ENCODE measurements around the gene TNFSF13B. TPM values are rescaled to one million over a fixed set of nuclear protein-coding genes. Genes with fewer than 3 reads are reported as not detected.

The TNFSF13B gene
- polyA plus RNA-seq, 1 donor from 2014 or later, result 0.50 TPM

GRCh38 chr13:108226184-108226583 lies 43.3 kb upstream of the TNFSF13B start:
- H3K9ac ChIP-seq (ENCODE audit: low read length), result peak overlapping the region; percentile 46
- H3K4me2 ChIP-seq (ENCODE audit: low read length), result peak overlapping the region; percentile 82
- no peaks in the 10 kb centered on the region for H3K9me2 ChIP-seq (ENCODE audit: insufficient read depth, low read length)
- H2AFZ ChIP-seq (ENCODE audit: low read depth, low read length), result peak overlapping the region; percentile 34
- peak; percentile 72 for TF ChIP-seq EP300 (conservative IDR thresholded peaks at IDR 0.05; ENCODE audit: poor library complexity, severe bottlenecking)
- TF ChIP-seq MXI1 (conservative IDR thresholded peaks at IDR 0.05; ENCODE audit: poor library complexity, severe bottlenecking), result peak; percentile 31
- TF ChIP-seq RAD21 (conservative IDR thresholded peaks at IDR 0.05), result no peak
- TF ChIP-seq POLR2AphosphoS5 (IDR thresholded peaks at IDR 0.05), result peak; percentile 73
- TF ChIP-seq TAF1 (IDR thresholded peaks at IDR 0.05; ENCODE audit: low read depth), result no peak
- peak; percentile 17 for TF ChIP-seq SMC3 (conservative IDR thresholded peaks at IDR 0.05; ENCODE audit: poor library complexity)
- H3K9me3 ChIP-seq (ENCODE audit: low read length), result no peaks in the 10 kb centered on the region
- no peaks in the 10 kb centered on the region for H3K36me3 ChIP-seq (ENCODE audit: insufficient read depth, low read length)
- H3F3A ChIP-seq (ENCODE audit: insufficient read depth, low read length, poor library complexity, severe bottlenecking), result no peaks in the 10 kb centered on the region
- peak overlapping the region; percentile 52 for H3K4me3 ChIP-seq (ENCODE audit: low read length)
- H3K27ac ChIP-seq (ENCODE audit: low read length), result peak overlapping the region; percentile 83
- no peaks in the 10 kb centered on the region for H4K20me1 ChIP-seq (ENCODE audit: insufficient read depth)
- no peaks in the 10 kb centered on the region for H3K27me3 ChIP-seq (ENCODE audit: insufficient read depth, low read depth, low read length)
- H3K79me2 ChIP-seq (replicated peaks; ENCODE audit: insufficient read depth, low read length), result peaks cover 54% of the 10 kb centered on the region

DNA sequence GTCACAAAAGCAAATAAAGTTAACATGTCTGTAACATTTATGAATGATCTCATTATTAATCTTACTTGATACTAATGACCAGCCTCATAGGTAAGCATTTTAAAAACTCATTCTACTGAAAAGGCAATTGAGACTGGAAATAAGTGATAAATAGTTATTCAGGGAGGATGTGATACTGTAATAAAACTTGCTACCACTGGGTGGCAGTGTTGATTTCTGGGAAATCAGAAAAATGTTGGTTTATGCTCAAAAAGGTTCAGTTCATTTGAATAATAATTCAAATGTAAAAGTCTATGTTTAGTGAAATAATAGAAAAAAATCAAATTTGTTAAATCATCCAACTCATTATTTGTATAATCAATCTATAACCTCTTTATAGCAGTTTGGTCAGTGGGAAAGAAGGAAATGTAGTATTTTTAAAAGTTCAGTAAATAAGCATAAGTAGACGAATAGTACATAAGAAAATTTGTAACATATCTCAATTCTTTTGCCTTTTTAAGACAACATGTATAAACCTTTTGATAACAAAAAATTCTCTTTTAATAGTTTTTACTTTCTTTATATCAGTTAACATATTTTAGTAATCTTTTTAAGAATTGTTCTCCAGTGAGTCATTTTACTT lies 41.8 kb upstream of the TNFSF13B start:
- no peaks in the 10 kb centered on the region for H3K36me3 ChIP-seq (ENCODE audit: insufficient read depth, low read length)
- peaks cover 44% of the 10 kb centered on the region for H3K79me2 ChIP-seq (replicated peaks; ENCODE audit: insufficient read depth, low read length)
- no peaks in the 10 kb centered on the region for H4K20me1 ChIP-seq (ENCODE audit: insufficient read depth)
- no peaks in the 10 kb centered on the region for H3K27me3 ChIP-seq (ENCODE audit: insufficient read depth, low read depth, low read length)
- no peak overlapping the region for H3K4me3 ChIP-seq (ENCODE audit: low read length)
- H3K9me3 ChIP-seq (ENCODE audit: low read length), result no peaks in the 10 kb centered on the region
- no peaks in the 10 kb centered on the region for H3K9me2 ChIP-seq (ENCODE audit: insufficient read depth, low read length)
- no peaks in the 10 kb centered on the region for H3F3A ChIP-seq (ENCODE audit: insufficient read depth, low read length, poor library complexity, severe bottlenecking)
- no peak overlapping the region for H2AFZ ChIP-seq (ENCODE audit: low read depth, low read length)
- no peak overlapping the region for H3K9ac ChIP-seq (ENCODE audit: low read length)
- H3K4me2 ChIP-seq (ENCODE audit: low read length), result no peak overlapping the region
- peak overlapping the region; percentile 83 for H3K27ac ChIP-seq (ENCODE audit: low read length)
- TF ChIP-seq, protein P1, sequence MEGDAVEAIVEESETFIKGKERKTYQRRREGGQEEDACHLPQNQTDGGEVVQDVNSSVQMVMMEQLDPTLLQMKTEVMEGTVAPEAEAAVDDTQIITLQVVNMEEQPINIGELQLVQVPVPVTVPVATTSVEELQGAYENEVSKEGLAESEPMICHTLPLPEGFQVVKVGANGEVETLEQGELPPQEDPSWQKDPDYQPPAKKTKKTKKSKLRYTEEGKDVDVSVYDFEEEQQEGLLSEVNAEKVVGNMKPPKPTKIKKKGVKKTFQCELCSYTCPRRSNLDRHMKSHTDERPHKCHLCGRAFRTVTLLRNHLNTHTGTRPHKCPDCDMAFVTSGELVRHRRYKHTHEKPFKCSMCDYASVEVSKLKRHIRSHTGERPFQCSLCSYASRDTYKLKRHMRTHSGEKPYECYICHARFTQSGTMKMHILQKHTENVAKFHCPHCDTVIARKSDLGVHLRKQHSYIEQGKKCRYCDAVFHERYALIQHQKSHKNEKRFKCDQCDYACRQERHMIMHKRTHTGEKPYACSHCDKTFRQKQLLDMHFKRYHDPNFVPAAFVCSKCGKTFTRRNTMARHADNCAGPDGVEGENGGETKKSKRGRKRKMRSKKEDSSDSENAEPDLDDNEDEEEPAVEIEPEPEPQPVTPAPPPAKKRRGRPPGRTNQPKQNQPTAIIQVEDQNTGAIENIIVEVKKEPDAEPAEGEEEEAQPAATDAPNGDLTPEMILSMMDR (IDR thresholded peaks at IDR 0.05; ENCODE audit: poor library complexity, severe bottlenecking), result peak; percentile 82
- TF ChIP-seq MXI1 (conservative IDR thresholded peaks at IDR 0.05; ENCODE audit: poor library complexity, severe bottlenecking) (no peak), POLR2AphosphoS5 (IDR thresholded peaks at IDR 0.05) (no peak), EP300 (conservative IDR thresholded peaks at IDR 0.05; ENCODE audit: poor library complexity, severe bottlenecking) (no peak), RAD21 (conservative IDR thresholded peaks at IDR 0.05) (peak; percentile 84), SMC3 (conservative IDR thresholded peaks at IDR 0.05; ENCODE audit: poor library complexity) (peak; percentile 84), TAF1 (IDR thresholded peaks at IDR 0.05; ENCODE audit: low read depth) (no peak), EZH2 (IDR thresholded peaks at IDR 0.05; ENCODE audit: borderline replicate concordance, insufficient read depth, low read length, poor library complexity, severe bottlenecking) (no peak)
- TF ChIP-seq, protein P2, sequence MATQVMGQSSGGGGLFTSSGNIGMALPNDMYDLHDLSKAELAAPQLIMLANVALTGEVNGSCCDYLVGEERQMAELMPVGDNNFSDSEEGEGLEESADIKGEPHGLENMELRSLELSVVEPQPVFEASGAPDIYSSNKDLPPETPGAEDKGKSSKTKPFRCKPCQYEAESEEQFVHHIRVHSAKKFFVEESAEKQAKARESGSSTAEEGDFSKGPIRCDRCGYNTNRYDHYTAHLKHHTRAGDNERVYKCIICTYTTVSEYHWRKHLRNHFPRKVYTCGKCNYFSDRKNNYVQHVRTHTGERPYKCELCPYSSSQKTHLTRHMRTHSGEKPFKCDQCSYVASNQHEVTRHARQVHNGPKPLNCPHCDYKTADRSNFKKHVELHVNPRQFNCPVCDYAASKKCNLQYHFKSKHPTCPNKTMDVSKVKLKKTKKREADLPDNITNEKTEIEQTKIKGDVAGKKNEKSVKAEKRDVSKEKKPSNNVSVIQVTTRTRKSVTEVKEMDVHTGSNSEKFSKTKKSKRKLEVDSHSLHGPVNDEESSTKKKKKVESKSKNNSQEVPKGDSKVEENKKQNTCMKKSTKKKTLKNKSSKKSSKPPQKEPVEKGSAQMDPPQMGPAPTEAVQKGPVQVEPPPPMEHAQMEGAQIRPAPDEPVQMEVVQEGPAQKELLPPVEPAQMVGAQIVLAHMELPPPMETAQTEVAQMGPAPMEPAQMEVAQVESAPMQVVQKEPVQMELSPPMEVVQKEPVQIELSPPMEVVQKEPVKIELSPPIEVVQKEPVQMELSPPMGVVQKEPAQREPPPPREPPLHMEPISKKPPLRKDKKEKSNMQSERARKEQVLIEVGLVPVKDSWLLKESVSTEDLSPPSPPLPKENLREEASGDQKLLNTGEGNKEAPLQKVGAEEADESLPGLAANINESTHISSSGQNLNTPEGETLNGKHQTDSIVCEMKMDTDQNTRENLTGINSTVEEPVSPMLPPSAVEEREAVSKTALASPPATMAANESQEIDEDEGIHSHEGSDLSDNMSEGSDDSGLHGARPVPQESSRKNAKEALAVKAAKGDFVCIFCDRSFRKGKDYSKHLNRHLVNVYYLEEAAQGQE (IDR thresholded peaks at IDR 0.05; ENCODE audit: borderline replicate concordance), result no peak
